HG03575 (cell line): ENCODE measurements around the gene RSU1.

Experiments
- ATAC-seq: cut with Tn5 transposase; IDR thresholded peaks from one replicate; pipeline ENCODE4 v1.9.1; 2021; ENCODE audit not compliant: unreplicated experiment, insufficient number of reproducible peaks, low FRiP score; ENCODE audit errors: extremely low read depth

The RSU1 gene

DNA sequence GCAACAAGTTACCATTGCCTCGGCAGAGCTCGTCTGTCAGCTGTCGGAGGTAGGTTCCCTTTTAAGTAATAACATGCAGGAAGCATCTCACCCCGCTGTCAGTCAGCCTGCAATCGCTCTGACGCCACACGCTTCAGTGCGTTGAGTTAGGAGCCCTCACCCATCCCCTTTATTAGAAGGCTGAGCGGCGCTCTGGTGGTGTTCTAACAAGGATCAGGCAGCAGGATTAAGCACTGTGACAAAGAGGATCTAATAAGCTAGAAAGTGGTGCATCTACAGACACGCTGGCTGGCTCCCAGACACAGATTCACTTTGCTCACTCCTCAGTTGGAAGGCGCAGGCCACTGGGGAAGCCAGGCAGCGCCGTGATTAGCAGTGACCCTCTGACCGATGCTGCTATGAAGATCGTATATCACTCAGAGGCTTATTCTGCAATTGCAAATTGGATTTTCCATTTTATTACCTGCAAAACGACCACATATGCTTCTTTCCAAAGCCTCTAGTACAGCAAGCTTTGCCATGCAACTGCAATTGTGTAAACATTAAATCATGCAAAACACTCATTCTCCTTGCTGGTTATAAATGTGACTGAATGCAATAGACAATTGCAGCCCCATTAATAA lies 117.7 kb downstream of the RSU1 start:
- ATAC-seq, result no peak

DNA sequence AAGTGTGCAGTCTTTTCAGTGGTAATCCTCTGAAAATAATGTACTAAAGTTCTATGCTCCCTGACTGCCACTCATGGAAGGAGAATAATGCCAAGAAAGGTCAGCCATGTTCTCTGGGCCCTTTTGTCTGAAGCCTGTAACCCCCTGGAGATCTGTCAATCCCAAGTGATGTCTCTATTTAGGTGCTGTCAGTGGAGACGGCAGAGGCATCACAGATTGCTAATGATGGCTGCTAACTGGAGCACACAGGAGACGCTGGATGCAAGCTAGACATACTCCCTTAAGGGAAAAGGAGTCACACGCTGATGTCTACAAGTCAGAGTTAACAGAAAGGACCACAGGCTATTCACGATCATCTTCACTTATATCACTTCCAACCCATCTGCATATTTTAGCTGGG lies 118.8 kb downstream of the RSU1 start:
- no peak for ATAC-seq

DNA sequence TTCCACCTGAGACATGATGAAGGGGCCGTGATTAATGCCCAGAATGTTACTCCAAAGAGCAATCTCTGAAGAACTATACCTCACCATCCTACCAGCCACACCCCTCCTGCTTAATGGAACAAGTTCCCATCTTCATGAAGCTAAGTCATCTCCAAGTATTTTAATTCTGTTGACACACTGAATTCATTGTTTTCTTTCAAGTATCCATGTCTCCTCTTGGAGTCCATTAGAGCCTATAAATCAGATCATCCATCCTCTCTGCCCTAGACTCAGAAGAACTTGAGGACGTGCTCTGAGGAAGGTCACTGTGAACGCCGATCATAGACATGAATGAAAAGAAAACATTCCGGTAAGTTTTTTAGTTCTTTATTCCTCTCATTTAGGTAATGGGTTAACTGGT lies 126.8 kb downstream of the RSU1 start:
- ATAC-seq, result no peak

DNA sequence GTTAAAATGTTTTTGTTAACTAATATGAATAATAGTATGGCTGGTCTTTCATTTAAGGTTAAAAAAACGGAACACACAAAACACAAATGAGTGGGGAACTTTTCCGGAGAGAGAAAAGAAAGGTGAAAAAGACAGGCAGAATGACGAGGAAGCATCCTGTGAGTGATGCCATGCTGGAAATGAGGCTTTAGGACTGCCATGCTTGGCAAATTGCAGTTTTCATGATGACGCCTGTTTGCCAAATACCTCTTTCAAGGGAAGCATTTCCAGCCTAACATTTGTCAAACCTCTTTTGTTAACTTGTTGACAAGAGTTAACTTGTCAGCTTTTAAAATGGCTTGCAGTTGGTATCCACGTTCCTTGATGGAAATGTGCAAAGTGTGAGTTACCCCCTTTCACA lies 127.5 kb downstream of the RSU1 start:
- ATAC-seq, result no peak

DNA sequence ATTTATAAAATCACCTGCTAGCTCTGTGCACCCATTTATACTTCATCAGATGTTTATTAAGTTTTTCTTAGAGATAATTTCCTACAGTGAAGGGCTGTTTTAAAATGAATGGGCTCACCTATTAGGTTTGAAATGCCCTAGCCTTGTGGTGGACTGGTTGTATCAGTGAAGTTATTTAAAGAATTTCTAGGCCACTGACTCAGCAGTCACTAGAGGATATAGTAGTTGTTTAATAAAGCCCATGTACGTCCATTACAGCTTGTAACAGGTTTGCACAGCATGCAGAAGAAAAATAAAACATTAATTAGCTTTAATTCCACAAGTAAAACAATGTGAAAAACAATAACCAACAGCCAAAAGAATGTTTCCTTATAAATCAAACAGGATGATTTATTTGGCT lies 128.0 kb downstream of the RSU1 start:
- ATAC-seq, result no peak

DNA sequence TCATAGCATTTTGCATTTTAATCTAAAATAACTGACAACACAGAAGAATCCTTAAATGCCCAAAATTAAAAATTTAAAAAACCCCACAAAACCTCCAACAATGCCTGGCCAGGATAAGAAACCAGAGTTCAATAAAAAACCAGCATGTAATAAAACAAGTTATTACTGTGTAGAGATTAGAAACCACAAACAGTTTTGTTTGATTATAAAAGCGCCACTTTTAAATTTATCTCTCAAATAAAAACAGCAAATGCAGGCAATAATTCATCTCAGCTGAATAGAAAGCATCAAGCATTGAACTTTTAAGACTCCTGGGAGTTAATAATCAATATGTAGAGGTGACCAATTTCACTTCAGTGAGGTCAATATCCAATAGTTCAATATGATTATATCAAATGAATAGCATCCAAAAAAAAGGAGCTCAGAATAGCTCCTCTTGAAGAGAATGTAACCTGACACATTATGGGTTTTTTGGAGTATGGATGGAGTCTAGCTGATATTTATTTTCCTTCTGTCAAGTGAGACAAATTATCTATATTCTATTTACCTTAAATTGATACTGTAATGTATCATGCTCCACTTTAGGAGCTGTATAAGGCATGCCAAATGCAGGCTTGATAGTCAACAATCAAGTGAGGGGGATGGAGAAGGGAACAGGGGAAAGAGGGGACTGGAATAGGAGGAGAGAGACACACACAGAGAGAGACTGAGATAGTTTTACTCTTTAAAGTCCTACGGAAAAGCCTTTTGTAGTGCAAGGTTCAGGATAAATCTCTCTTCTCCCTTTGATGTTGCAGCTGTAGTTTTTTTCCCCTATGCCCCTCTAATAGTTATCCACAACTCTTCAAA lies 130.9 kb downstream of the RSU1 start:
- no peak for ATAC-seq

DNA sequence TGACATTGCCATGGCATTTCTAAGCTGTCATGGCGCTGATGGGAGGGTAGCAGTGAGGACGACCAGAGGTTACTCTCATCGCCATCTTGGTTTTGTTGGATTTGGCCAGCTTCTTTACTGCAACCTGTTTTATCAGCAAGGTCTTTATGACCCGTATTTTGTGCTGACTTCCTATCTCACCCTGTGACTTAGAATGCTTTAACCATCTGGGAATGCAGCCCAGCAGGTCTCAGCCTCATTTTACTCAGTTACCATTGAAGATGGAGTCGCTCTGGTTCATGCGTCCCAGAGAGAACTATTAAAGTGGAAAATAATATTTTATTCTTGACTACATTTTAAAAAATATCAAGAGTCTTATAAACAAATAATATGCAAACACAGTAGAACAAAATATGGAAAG lies 131.7 kb downstream of the RSU1 start:
- no peak for ATAC-seq

DNA sequence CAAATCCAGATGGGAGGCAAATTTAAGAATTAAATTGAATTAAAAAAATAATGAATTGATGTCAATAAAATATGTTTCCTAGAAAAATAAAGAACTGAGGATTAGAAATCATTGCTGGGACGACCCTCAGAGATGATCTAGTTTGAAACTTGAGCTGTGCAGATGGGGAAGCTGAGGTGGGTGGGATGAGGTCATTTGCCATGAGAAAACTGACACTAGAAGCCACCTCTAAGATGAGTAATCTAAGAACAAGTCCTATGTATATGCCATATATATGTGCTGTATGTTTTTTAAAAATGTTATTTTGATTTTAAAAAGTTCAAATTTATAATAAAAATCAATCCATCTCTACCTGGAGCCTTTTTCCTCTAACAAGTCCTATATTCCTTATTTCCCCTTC lies 135.7 kb downstream of the RSU1 start:
- no peak for ATAC-seq

DNA sequence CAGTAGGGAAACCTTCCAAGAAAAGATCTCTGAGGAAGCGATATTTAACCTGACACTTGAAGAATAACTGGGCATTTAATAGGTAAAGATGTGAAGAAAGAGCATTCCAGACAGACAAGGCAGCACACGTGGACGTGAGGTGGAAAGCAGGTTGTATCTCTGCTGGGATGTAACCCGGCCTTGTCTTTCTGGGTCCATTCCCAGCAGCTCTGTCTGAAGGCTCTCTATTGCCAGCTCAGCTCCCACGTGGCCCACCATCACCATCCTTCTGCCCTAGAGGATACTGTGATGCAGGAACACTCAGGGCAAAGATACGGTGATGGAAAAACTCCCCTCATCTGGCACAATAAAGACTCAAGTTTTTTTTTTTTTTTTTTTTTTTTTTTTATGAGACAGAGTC lies 137.7 kb downstream of the RSU1 start:
- ATAC-seq, result no peak

DNA sequence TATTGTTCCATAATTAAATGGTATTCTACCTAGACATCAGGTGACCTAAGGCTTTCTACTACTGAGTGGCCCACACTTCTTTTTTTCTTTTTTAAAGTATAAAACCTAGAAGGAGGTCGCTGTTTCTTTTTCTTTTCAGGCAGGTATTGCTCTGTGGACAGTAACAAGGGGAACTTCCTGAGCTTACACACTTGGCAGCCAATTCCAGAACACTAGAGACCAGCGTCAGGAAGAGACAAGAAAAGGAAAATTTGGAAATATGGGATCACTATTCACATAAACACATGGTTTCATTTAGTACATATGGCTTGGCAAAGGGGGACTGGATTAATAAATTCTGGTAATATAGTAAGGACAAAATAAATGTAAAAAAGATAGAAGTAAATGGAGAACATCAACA lies 141.9 kb downstream of the RSU1 start:
- no peak for ATAC-seq

DNA sequence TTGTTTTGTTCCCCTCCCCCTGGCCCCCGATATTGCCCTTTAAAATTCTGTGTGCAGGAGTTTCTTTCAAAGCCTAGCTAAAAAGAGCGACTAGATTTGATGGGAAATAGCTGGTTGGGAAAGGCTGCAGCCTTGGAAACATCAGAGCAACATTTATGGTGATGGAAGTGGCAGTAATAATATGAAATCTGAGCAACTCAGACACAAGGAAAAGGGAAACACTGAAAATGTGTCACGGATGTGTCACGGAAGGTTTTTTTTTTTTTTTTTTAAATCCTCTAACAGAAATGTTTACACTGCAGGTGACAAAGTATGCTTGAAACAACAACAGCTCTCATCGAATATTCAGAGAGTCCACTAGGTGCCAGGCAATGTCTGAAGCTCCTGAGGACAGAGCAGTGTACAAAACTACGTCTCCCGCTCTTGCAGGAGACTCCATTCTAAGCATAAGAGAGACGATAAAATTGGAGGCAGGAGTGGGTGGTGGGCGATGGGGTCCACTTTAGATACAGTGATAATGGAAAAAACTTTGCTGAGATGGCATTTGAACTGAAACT lies 143.0 kb downstream of the RSU1 start:
- no peak for ATAC-seq

DNA sequence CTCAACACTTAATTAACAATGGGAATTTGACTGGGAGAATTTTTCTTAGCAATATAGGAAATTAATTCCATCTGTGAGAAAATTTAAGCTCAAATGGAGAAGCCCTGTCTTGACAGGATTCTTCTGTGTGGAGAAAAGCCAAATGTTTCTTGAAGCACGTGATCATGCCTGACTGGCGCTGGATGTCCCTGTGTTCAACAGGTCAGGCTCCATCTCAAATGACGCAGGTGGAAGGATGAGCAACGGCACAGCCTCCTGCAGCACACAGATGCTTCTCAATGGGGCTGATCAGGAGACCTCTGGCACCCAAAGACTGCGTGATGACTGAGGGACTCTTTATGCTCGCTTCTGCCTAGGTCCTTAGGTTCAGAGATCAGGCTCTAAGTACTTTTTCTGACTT lies 143.8 kb downstream of the RSU1 start:
- ATAC-seq, result no peak

DNA sequence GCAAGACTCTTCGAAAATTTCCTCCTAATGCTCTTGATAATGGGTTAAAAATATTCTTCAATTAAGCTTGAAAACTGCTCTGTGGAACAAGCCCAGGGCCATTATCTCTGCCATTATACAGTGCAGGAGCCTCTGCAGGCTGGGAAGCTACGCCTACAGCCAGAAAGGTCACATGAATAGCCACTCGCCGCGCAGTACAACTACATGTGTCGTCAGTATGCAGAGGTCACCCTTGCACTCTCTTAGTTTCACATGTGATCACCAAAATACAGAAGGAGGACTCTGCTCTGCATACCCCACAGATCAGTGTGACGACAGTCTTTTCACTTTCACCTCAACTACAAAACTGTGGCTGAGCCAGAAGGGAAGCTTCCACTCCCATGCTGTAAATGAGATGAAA lies 153.8 kb downstream of the RSU1 start:
- ATAC-seq, result no peak

DNA sequence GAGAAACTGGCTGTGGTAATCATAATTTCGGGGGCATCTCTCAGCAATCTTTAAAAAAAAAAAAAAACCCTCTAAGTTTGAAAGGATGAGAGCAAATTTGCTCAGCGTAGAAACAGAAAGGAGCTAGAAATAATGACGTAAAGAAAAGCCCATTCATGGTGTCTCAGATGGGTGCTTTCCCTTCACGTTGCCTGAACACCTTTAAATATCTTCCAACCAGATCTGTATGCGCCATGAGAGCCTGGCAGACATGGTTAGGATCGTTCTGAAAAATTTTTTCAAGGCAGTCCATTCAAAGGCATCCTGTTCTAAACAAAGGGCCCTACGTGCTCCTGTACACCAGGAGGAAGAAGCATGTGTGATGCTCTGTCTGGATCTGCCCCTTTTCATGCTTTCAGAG lies 154.3 kb downstream of the RSU1 start:
- no peak for ATAC-seq

DNA sequence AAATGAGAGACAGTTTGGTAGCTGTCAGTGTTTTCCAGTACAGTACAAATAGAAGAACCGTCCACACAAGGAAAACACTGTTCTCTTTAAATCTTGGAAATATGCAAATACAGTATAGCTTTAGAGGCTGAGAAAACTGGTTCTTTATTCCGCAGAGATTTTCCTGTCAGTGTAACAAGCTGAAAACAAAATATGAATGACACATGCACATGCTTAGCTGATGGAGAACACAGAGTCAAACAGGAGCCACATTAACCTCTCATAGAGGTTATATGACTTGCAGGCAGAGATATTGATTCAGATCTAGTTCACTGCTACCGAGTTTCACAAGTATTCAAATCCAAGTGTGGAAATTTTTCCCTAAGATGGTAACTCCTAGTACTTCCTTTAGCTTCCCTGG lies 160.3 kb downstream of the RSU1 start:
- ATAC-seq, result no peak

DNA sequence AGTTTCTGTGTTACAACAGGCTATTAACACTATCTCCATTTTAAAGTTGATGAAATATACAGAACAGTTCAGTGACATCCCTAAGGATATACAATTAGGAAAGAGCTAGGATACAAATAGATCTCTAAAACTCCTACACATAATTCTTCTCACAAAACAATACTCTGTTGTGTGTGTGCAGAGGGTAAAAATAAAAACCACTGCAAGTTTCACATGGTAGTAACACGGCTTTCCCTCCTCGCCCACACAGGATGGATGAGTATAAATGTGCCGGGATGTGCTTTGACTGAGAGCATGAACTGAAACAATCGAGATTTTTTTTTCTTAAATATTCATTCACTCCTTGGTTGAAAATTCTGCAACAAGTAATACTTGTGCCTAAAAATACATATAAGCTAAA lies 164.0 kb downstream of the RSU1 start:
- no peak for ATAC-seq

DNA sequence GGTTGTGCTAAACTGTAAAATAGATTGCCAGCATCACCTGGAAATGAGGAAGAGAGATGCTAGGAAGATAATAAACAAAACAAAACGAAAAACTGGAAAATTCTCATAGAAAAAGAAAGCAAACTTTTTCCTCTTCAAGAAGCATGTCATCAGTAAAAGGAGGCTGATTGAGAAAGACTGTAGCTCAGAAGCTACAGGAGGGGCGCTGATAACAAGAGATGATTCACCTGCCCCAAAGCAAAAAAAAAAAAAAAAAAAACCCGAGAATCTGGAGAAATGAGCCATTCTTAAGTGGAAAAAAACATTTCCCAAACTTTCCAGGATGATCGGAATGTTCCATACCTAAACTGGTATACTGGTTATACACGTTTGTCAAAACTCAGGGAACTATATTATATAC lies 165.1 kb downstream of the RSU1 start:
- ATAC-seq, result no peak

DNA sequence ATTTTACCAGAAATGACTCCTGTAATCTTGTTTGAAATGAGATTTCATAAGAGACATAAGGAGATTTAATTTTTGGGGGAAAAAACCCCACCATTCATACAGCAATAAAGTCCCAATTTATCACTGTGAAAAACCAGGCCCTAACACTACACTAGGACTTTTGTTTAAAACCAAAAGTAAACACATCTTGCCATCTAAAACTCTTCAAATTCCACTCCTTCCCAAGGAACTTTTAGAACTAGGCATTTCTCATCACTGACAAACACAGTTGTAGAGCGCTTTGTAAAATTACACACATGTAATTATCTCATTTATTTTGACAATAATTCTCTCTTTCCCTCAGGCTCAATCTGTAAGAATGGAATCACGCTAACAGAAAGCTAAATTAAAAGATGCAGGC lies 167.5 kb downstream of the RSU1 start:
- ATAC-seq, result no peak

DNA sequence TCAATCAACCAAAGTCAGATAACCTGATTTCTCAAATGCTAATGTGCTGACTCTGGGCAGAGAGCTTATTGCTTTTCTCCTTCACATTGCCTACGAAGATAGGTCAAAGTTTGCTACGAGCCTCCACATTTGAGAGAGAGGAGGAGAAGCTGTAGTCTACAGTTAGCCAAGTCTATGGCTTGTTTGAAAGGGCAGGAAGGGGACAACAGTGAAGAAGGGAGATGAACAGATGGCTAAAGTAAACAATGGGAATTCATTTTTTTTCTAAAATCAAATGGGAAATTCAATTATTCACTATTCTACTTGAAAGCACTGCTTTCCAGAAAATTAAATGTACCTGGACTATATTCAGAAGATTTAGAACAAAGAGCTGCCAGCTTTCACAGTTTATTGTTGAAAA lies 168.9 kb downstream of the RSU1 start:
- no peak for ATAC-seq

DNA sequence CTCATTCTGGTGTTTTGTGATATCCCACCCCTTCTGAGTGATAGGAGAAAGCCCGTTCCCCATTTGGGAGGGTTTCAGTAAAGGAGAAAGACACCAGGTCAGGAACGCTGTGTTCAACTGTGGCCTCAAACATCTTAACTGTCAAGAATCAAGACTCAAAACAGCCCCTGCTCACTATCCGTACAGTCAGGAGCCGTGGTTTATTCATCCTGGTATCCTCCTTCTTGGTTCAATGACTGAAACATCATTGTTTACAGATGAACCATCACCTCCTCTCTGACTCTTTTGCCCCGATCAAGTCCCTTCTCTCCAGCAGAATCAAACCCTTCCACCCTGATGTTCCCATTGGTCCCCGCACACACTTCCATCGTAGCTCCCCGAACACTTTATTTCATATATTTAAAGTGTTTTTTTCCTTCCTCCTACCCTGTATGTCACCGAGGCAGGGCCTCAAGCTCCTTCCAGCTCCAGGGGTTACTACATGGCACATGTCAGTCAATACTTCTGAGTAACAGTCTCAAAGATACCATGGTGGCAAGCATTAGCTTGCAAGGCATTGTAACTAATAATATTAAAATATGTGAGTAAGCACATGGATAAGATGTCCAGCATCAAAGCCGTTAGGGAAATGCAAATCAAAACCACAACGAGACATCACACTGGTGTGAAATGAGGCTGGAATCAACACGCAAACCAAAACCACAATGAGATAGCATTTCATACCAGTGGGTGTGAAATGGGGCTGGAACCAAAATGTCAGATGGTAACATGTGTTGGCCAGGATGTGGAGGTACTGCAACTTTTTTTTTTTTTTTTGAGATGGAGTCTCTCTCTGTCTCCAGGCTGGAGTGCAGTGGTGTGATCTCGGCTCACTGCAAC lies 170.8 kb downstream of the RSU1 start:
- ATAC-seq, result no peak
